CD4-positive, alpha-beta memory T cell (primary cell): Measurements from ENCODE around the gene MUL1. TPM values are rescaled to one million over a fixed set of nuclear protein-coding genes. Genes with fewer than 3 reads are reported as not detected.
A peak's percentile ranks its signal among the peaks of the same experiment; 100 is the strongest.

Experiments
- CTCF ChIA-PET: fragments of 350-600 bp; sonication (Branson Sonifier 250); formaldehyde crosslinking; loops from one replicate; lab custom pipeline; 2021; ENCODE audit warnings: inconsistent platforms; ENCODE audit not compliant: partially characterized antibody; lab: Charles Lee
- POLR2A ChIA-PET: fragments of 350-600 bp; sonication (Branson Sonifier 250); formaldehyde crosslinking; loops from one replicate; lab custom pipeline; 2021; ENCODE audit not compliant: partially characterized antibody; lab: Charles Lee
- DNase-seq, 5 donors: peaks; one replicate each; pipeline versions ENCODE4 v3.0.0 to v3.0.0-alpha.2; 2020 to 2022; ENCODE audit warnings: mixed read lengths in 1 of 5
- H3K27ac ChIP-seq: one replicate; pipeline ENCODE4 v1.7.0; 2013; ENCODE audit warnings: low read depth, low read length
- H3K27me3 ChIP-seq: 2 replicates; pipeline ENCODE4 v1.7.0; 2013; ENCODE audit warnings: mild to moderate bottlenecking, low read length, moderate library complexity; ENCODE audit not compliant: insufficient read depth
- H3K36me3 ChIP-seq: 2 replicates; pipeline ENCODE4 v1.7.0; 2013; ENCODE audit warnings: mild to moderate bottlenecking, low read length, moderate library complexity; ENCODE audit not compliant: insufficient read depth
- H3K4me1 ChIP-seq: 2 replicates; pipeline ENCODE4 v1.7.0; 2013; ENCODE audit warnings: mild to moderate bottlenecking, low read length, moderate library complexity; ENCODE audit not compliant: insufficient read depth
- H3K4me3 ChIP-seq, 2 donors: one replicate each; pipeline ENCODE4 v1.7.0; 2013; ENCODE audit warnings: low read length in 2 of 2, mild to moderate bottlenecking in 1 of 2
- H3K9me3 ChIP-seq, 2 donors: one replicate each; pipeline ENCODE4 v1.7.0; 2013; ENCODE audit warnings: low read length in 2 of 2, control low read depth in 1 of 2; ENCODE audit not compliant: control insufficient read depth in 1 of 2
- H3K27ac Mint-ChIP-seq, 7 donors: one replicate each; pipeline ENCODE4 v1.8.0; 2020 to 2021; ENCODE audit warnings: mixed read lengths in 7 of 7, mild to moderate bottlenecking in 6 of 7, inconsistent platforms in 3 of 7, moderate library complexity in 3 of 7
- H3K27me3 Mint-ChIP-seq, 2 donors: one replicate each; pipeline ENCODE4 v1.8.0; 2020 to 2021; ENCODE audit warnings: mixed read lengths in 2 of 2
- H3K36me3 Mint-ChIP-seq, 2 donors: one replicate each; pipeline ENCODE4 v1.8.0; 2020 to 2021; ENCODE audit warnings: mixed read lengths in 2 of 2, inconsistent platforms in 1 of 2, mild to moderate bottlenecking in 1 of 2
- H3K4me1 Mint-ChIP-seq, 4 donors: one replicate each; pipeline ENCODE4 v1.8.0; 2020 to 2021; ENCODE audit warnings: mixed read lengths in 4 of 4, mild to moderate bottlenecking in 1 of 4
- H3K4me3 Mint-ChIP-seq, 8 donors: one replicate each; pipeline ENCODE4 v1.8.0; 2020 to 2021; ENCODE audit warnings: mixed read lengths in 8 of 8, mild to moderate bottlenecking in 7 of 8, moderate library complexity in 6 of 8, inconsistent platforms in 3 of 8
- H3K9me3 Mint-ChIP-seq, 8 donors: one replicate each; pipeline ENCODE4 v1.8.0; 2020 to 2021; ENCODE audit warnings: mixed read lengths in 8 of 8, mild to moderate bottlenecking in 5 of 8, inconsistent platforms in 3 of 8, moderate library complexity in 1 of 8
- intact Hi-C: fragments of 100-400 bp; cut with micrococcal nuclease; formaldehyde crosslinking; loops from one replicate; pipeline ENCODE4 v1.15.1; 2023
- polyA plus RNA-seq, 2 donors: library from polyadenylated mRNA; unstranded; fragments of 300-500 nt; fragmentation: Illumina TruSeq; gene quantifications; one replicate each; pipeline ENCODE4 v1.2.3, GENCODE V29; 2021
- total RNA-seq, 2 experiments: library from RNA; stranded (reverse); gene quantifications; one replicate each; pipeline ENCODE4 v1.2.3, GENCODE V29; 2021

MUL1 gene
- total RNA-seq (10 to 100 TPM; 21.4 to 22.2 TPM), polyA plus RNA-seq (10 to 100 TPM; 30.4 to 44.4 TPM)

GRCh38 chr1:20507564-20508410, at the start of gene MUL1:
Gene MUL1, minus strand, starts transcription at chr1:20508151. Its CDS starts 127 bp downstream, at chr1:20508024.
- Histone ChIP-seq H3K4me1 (peaks cover 30% of the 10 kb centered on the region), H3K4me3 (peak within 1 kb of the TSS; percentile 84 to 91), H3K9me3 (no peaks in the 10 kb centered on the region), H3K27me3 (peaks cover 6% of the 10 kb centered on the region), H3K36me3 (no peaks in the 10 kb centered on the region), H3K27ac (peak within 1 kb of the TSS; percentile 91)
- H3K36me3 Mint-ChIP-seq, result peaks cover 11 to 15% of the 10 kb centered on the region in 2 donors
- H3K9me3 Mint-ChIP-seq, result peaks cover 0 to 3% (median 0%) of the 10 kb centered on the region in 8 donors
- H3K27ac Mint-ChIP-seq, result peak within 1 kb of the TSS; percentile 77 to 99 (median 94)
- peak; percentile 88 to 93 (median 90) for DNase-seq
- intact Hi-C loops, result loop anchor here (5.0 kb wide), 3 partner anchors 125 to 280 kb away; partner anchors contain the start of genes DDOST, HP1BP3 and PINK1
- ChIA-PET CTCF (interaction anchor here (0.9 to 1.2 kb wide), 4 partner anchors 10 to 354 kb away, joined by 3 to 4 read pairs (median 3); no protein-coding TSS in a partner anchor), POLR2A (interaction anchor here (0.6 to 2.2 kb wide), 9 partner anchors 14 to 626 kb away, joined by 3 to 22 read pairs (median 3); partner anchors contain the start of genes CAMK2N1 and PINK1)
- peaks cover 11 to 31% (median 21%) of the 10 kb centered on the region in 4 donors for H3K4me1 Mint-ChIP-seq
- peaks cover 0 to 3% of the 10 kb centered on the region in 2 donors for H3K27me3 Mint-ChIP-seq
- peak within 1 kb of the TSS; percentile 84 to 95 (median 91) for H3K4me3 Mint-ChIP-seq

GRCh38 chr1:20555758-20556120, 47.8 kb upstream of the MUL1 start:
- Mint-ChIP-seq H3K4me1 (peaks cover 0 to 2% (median 0%) of the 10 kb centered on the region in 4 donors), H3K36me3 (peaks cover 0 to 3% of the 10 kb centered on the region in 2 donors), H3K27ac (no peak overlapping the region), H3K27me3 (peaks cover 17 to 30% of the 10 kb centered on the region in 2 donors), H3K4me3 (no peak overlapping the region), H3K9me3 (peaks cover 0 to 2% (median 0%) of the 10 kb centered on the region in 8 donors)
- Histone ChIP-seq H3K9me3 (no peaks in the 10 kb centered on the region), H3K4me3 (no peak overlapping the region), H3K27ac (no peak overlapping the region), H3K27me3 (peaks cover 11% of the 10 kb centered on the region), H3K36me3 (no peaks in the 10 kb centered on the region), H3K4me1 (no peaks in the 10 kb centered on the region)
- CTCF ChIA-PET, result no interaction called here
- intact Hi-C loops, result no loop called here
- no peak for DNase-seq
- POLR2A ChIA-PET, result no interaction called here

GRCh38 chr1:20555025-20555757, 47.2 kb upstream of the MUL1 start:
- Mint-ChIP-seq H3K4me1 (peaks cover 0 to 2% (median 0%) of the 10 kb centered on the region in 4 donors), H3K9me3 (peaks cover 0 to 2% (median 0%) of the 10 kb centered on the region in 8 donors), H3K36me3 (peaks cover 0 to 3% of the 10 kb centered on the region in 2 donors), H3K4me3 (no peak overlapping the region), H3K27ac (no peak overlapping the region), H3K27me3 (peaks cover 16 to 29% of the 10 kb centered on the region in 2 donors)
- Histone ChIP-seq H3K4me3 (no peak overlapping the region), H3K36me3 (no peaks in the 10 kb centered on the region), H3K27ac (no peak overlapping the region), H3K4me1 (no peaks in the 10 kb centered on the region), H3K9me3 (no peaks in the 10 kb centered on the region), H3K27me3 (peaks cover 11% of the 10 kb centered on the region)
- intact Hi-C loops, result no loop called here
- CTCF ChIA-PET, result no interaction called here
- no peak for DNase-seq
- POLR2A ChIA-PET, result no interaction called here

- Histone ChIP-seq H3K36me3 (no peaks in the 10 kb centered on the region), H3K4me3 (no peak overlapping the region), H3K9me3 (no peaks in the 10 kb centered on the region), H3K4me1 (no peaks in the 10 kb centered on the region), H3K27ac (no peak overlapping the region), H3K27me3 (peaks cover 11% of the 10 kb centered on the region)
- Mint-ChIP-seq H3K4me1 (peaks cover 0 to 2% (median 0%) of the 10 kb centered on the region in 4 donors), H3K27ac (no peak overlapping the region), H3K27me3 (peaks cover 18 to 26% of the 10 kb centered on the region in 2 donors), H3K4me3 (no peak overlapping the region), H3K36me3 (peaks cover 0 to 3% of the 10 kb centered on the region in 2 donors), H3K9me3 (peaks cover 0 to 2% (median 0%) of the 10 kb centered on the region in 8 donors)
- intact Hi-C loops, result no loop called here
- ChIA-PET CTCF (no interaction called here), POLR2A (no interaction called here)
- no peak for DNase-seq
These were observed 44.9 kb upstream of the MUL1 start for GRCh38 chr1:20552728-20553445.

GRCh38 chr1:20551945-20552727, 44.2 kb upstream of the MUL1 start, which contains the start of gene FAM43B:
Gene FAM43B, plus strand, starts transcription at chr1:20552573. Its CDS starts 401 bp downstream, at chr1:20552974.
- no peak within 1 kb of the TSS for H3K27ac ChIP-seq
- H3K36me3 ChIP-seq, result no peaks in the 10 kb centered on the region
- no peaks in the 10 kb centered on the region for H3K9me3 ChIP-seq
- Mint-ChIP-seq H3K9me3 (peaks cover 0 to 2% (median 0%) of the 10 kb centered on the region in 8 donors), H3K4me3 (no peak within 1 kb of the TSS), H3K4me1 (peaks cover 0 to 2% (median 0%) of the 10 kb centered on the region in 4 donors), H3K36me3 (peaks cover 0 to 3% of the 10 kb centered on the region in 2 donors), H3K27me3 (peaks cover 18 to 26% of the 10 kb centered on the region in 2 donors), H3K27ac (no peak within 1 kb of the TSS)
- no peaks in the 10 kb centered on the region for H3K4me1 ChIP-seq
- ChIA-PET CTCF (interaction anchor here (1.5 kb wide), 1 partner anchor 29 kb away, joined by 3 read pairs; no protein-coding TSS in a partner anchor), POLR2A (no interaction called here)
- H3K4me3 ChIP-seq, result no peak within 1 kb of the TSS
- H3K27me3 ChIP-seq, result peaks cover 11% of the 10 kb centered on the region
- DNase-seq, result no peak
- intact Hi-C loops, result no loop called here

GRCh38 chr1:20551161-20551560, 43.2 kb upstream of the MUL1 start:
- Mint-ChIP-seq H3K36me3 (peaks cover 0 to 3% of the 10 kb centered on the region in 2 donors), H3K9me3 (peaks cover 0 to 2% (median 0%) of the 10 kb centered on the region in 8 donors), H3K27me3 (peaks cover 24 to 32% of the 10 kb centered on the region in 2 donors), H3K27ac (no peak overlapping the region), H3K4me3 (no peak overlapping the region), H3K4me1 (peaks cover 0 to 2% (median 0%) of the 10 kb centered on the region in 4 donors)
- Histone ChIP-seq H3K9me3 (no peaks in the 10 kb centered on the region), H3K27ac (no peak overlapping the region), H3K36me3 (no peaks in the 10 kb centered on the region), H3K27me3 (peaks cover 11% of the 10 kb centered on the region), H3K4me3 (no peak overlapping the region), H3K4me1 (no peaks in the 10 kb centered on the region)
- ChIA-PET CTCF (interaction anchor here (1.5 kb wide), 1 partner anchor 28 kb away, joined by 3 read pairs; no protein-coding TSS in a partner anchor), POLR2A (no interaction called here)
- intact Hi-C loops, result no loop called here
- no peak for DNase-seq
